Esophagus muscularis mucosa (tissue), 4 donors: Measurements from ENCODE around the gene CDH26. TPM values are rescaled to one million over a fixed set of nuclear protein-coding genes. Genes with fewer than 3 reads are reported as not detected.

Source experiments
- DNase-seq: peaks from one replicate; pipeline ENCODE4 v3.0.0-alpha.2; 2017; ENCODE audit errors: extremely low spot score
- H3K27ac ChIP-seq, 4 donors: fragments of 200-600 bp; sonication (generic); replicated peaks in 1 of 4; 1 replicate in 3 of 4; 2 replicates in 1 of 4; pipeline ENCODE4 v1.5.1; 2016 to 2019; ENCODE audit warnings: mild to moderate bottlenecking in 1 of 4
- H3K27me3 ChIP-seq, 4 donors: fragments of 200-600 bp; sonication (generic); one replicate each; pipeline versions ENCODE4 v1.5.1 to v1.6.0; 2016 to 2019
- H3K36me3 ChIP-seq, 4 donors: fragments of 200-600 bp; sonication (generic); one replicate each; pipeline ENCODE4 v1.5.1; 2016 to 2019
- H3K4me1 ChIP-seq, 4 donors: fragments of 200-600 bp; sonication (generic); one replicate each; pipeline ENCODE4 v1.5.1; 2016 to 2019
- H3K4me3 ChIP-seq, 4 donors: fragments of 200-600 bp; sonication (generic); 1 replicate in 2 of 4; 2 replicates in 2 of 4; pipeline ENCODE4 v1.5.1; 2016 to 2019; ENCODE audit warnings: mild to moderate bottlenecking in 4 of 4, moderate library complexity in 1 of 4
- H3K9me3 ChIP-seq, 4 donors: fragments of 200-600 bp; sonication (generic); 1 replicate in 3 of 4; 2 replicates in 1 of 4; pipeline ENCODE4 v1.5.1; 2016 to 2019
- CTCF ChIP-seq, 3 experiments: fragments of 200-600 bp in 2 of 3; fragments of 450-650 bp in 1 of 3; sonication (generic) in 2 of 3; IDR thresholded peaks; one replicate each; pipeline ENCODE4 v1.5.1; 2017 to 2019; ENCODE audit warnings: antibody characterized with exemption in 3 of 3, mild to moderate bottlenecking in 2 of 3, moderate library complexity in 1 of 3
- EP300 ChIP-seq: sonication (generic); formaldehyde crosslinking; IDR thresholded peaks from one replicate; pipeline ENCODE4 v1.6.1; 2017; ENCODE audit warnings: antibody characterized with exemption
- POLR2A ChIP-seq: fragments of 450-650 bp; IDR thresholded peaks from one replicate; pipeline ENCODE4 v1.6.1; 2017; ENCODE audit warnings: antibody characterized with exemption, moderate library complexity, mild to moderate bottlenecking, low read depth
- POLR2AphosphoS5 ChIP-seq, 2 donors: sonication (generic); formaldehyde crosslinking; IDR thresholded peaks; one replicate each; pipeline ENCODE4 v1.6.1; 2017; ENCODE audit warnings: antibody characterized with exemption in 2 of 2
- WGBS: methylation state at CpG from one replicate; pipeline ENCODE4 v1.1.5; 2018; 5-methylcytosine and 5-hydroxymethylcytosine counted together
- intact Hi-C: fragments of 100-400 bp; cut with DNase I; formaldehyde crosslinking; loops from one replicate; pipeline ENCODE4 v1.15.1; 2023
- total RNA-seq, 4 donors: library from RNA; depleted of rRNA; stranded (reverse); fragments of >200 nt; gene quantifications; one replicate each; pipeline versions ENCODE4 v1.1.0 to v1.2.1, GENCODE V29; 2016

Gene CDH26
- total RNA-seq, 4 donors from 2014 or later = 0.39 to 1.3 (median 0.82) TPM

GRCh38 chr20:60034231-60035110 is 76.2 kb downstream of the CDH26 start:
- 60% methylated on average over 6 of the region's 9 CpGs for WGBS
- Histone ChIP-seq H3K4me1 (peaks cover 9 to 15% (median 11%) of the 10 kb centered on the region in 4 donors), H3K27me3 (peaks cover 0 to 14% (median 0%) of the 10 kb centered on the region in 4 donors), H3K27ac (peak overlapping the region in 3 of 4 donors; percentile 7 to 55 (median 22)), H3K4me3 (no peak overlapping the region), H3K36me3 (no peaks in the 10 kb centered on the region), H3K9me3 (no peaks in the 10 kb centered on the region)
- TF ChIP-seq POLR2A (no peak), EP300 (no peak), CTCF (IDR thresholded peaks at IDR 0.05) (no peak), POLR2AphosphoS5 (IDR thresholded peaks at IDR 0.05) (no peak)
- peak; percentile 89 for DNase-seq
- intact Hi-C loops = no loop called here

- Histone ChIP-seq H3K4me3 (no peak overlapping the region), H3K27me3 (peaks cover 0 to 22% (median 0%) of the 10 kb centered on the region in 4 donors), H3K9me3 (no peaks in the 10 kb centered on the region), H3K4me1 (peaks cover 9 to 15% (median 11%) of the 10 kb centered on the region in 4 donors), H3K36me3 (no peaks in the 10 kb centered on the region), H3K27ac (no peak overlapping the region)
- TF ChIP-seq POLR2A (no peak), CTCF (IDR thresholded peaks at IDR 0.05) (no peak), EP300 (no peak)
- no peak for DNase-seq
- WGBS = 84% methylated on average over 6 of the region's 6 CpGs
- intact Hi-C loops = no loop called here
Observed at GRCh38 chr20:60035486-60035885, 77.3 kb downstream of the CDH26 start.

GRCh38 chr20:60036346-60036745 is 78.1 kb downstream of the CDH26 start:
- Histone ChIP-seq H3K4me3 (no peak overlapping the region), H3K36me3 (no peaks in the 10 kb centered on the region), H3K27ac (no peak overlapping the region), H3K9me3 (no peaks in the 10 kb centered on the region), H3K27me3 (peaks cover 0 to 26% (median 0%) of the 10 kb centered on the region in 4 donors), H3K4me1 (peaks cover 9 to 15% (median 11%) of the 10 kb centered on the region in 4 donors)
- intact Hi-C loops = no loop called here
- 94% methylated on average over 4 of the region's 4 CpGs for WGBS
- peak; percentile 89 for DNase-seq
- TF ChIP-seq POLR2A (no peak), POLR2AphosphoS5 (IDR thresholded peaks at IDR 0.05) (no peak), EP300 (no peak), CTCF (IDR thresholded peaks at IDR 0.05) (no peak)

GRCh38 chr20:60036746-60037499 is 78.7 kb downstream of the CDH26 start:
- H3K4me1 ChIP-seq = peaks cover 9 to 15% (median 11%) of the 10 kb centered on the region in 4 donors
- no peaks in the 10 kb centered on the region for H3K9me3 ChIP-seq
- TF ChIP-seq CTCF (IDR thresholded peaks at IDR 0.05) (no peak), POLR2A (no peak), POLR2AphosphoS5 (IDR thresholded peaks at IDR 0.05) (no peak), EP300 (no peak)
- intact Hi-C loops = no loop called here
- no peaks in the 10 kb centered on the region for H3K36me3 ChIP-seq
- peak; percentile 47 for DNase-seq
- H3K27me3 ChIP-seq = peaks cover 0 to 26% (median 0%) of the 10 kb centered on the region in 4 donors
- no peak overlapping the region for H3K4me3 ChIP-seq
- no peak overlapping the region for H3K27ac ChIP-seq
- WGBS = 62% methylated on average over 10 of the region's 10 CpGs
